NCI-H1930 (cell line): ENCODE measurements around the gene ZXDA.
"Not testable (repeated sequence)": the region's sequence is repeated elsewhere in the genome, so short reads cannot be mapped to it uniquely, and the experiment has no call there.

Experiments
- DNase-seq, 2 experiments: peaks; one replicate each; lab custom pipeline; 2025; lab: John Stamatoyannopoulos, UW

The ZXDA gene, protein sequence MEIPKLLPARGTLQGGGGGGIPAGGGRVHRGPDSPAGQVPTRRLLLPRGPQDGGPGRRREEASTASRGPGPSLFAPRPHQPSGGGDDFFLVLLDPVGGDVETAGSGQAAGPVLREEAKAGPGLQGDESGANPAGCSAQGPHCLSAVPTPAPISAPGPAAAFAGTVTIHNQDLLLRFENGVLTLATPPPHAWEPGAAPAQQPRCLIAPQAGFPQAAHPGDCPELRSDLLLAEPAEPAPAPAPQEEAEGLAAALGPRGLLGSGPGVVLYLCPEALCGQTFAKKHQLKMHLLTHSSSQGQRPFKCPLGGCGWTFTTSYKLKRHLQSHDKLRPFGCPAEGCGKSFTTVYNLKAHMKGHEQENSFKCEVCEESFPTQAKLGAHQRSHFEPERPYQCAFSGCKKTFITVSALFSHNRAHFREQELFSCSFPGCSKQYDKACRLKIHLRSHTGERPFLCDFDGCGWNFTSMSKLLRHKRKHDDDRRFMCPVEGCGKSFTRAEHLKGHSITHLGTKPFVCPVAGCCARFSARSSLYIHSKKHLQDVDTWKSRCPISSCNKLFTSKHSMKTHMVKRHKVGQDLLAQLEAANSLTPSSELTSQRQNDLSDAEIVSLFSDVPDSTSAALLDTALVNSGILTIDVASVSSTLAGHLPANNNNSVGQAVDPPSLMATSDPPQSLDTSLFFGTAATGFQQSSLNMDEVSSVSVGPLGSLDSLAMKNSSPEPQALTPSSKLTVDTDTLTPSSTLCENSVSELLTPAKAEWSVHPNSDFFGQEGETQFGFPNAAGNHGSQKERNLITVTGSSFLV

DNA sequence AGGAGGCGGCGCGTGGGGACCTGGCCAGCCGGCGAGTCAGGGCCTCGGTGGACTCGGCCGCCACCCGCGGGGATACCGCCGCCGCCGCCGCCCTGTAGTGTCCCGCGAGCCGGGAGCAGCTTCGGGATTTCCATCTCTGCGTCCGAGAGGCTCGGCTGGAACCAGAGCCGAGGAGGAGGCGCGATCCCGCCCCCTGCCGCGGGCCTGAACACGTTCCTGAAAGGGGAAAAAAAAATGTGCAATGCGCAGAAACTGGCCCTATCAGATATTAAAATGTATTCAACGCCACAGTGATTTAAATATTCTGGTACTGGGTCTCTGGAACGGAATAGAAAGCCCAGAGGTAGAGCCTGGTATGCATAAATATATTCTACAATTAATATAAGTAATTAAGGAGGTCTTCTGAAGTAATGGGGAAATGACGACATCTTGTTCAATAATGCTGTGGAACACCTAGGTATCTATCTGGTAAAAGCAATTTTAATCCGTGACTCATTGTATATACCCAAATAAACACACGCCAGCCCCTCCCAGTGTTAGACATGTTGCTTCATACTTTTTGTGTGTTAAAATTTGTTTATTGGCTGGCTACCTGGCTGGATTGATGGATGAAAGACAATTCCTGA, at the start of gene ZXDA:
ZXDA (minus strand) TSS at position 172 of the 626 bp plus-strand sequence; CDS start at position 134, 38 bp downstream.
- DNase-seq, result not testable (repeated sequence)

DNA sequence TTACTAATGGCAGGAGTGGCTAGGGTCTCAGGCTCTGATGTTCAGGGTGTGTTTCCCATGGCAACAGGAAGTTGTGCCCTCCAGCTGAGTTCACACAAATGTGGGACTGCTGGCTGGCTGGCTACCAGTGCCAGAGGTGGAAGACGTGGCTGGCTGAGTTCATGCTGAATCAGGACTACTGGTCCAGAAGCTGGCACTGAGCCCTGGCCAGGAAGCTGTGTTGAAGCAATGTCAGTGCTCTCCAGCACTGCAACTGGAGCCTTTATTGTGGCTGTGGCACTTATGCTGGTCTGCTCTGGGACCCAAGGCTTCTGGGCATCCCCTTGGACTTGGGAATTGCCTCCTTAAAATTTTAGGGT, 42.0 kb upstream of the ZXDA start:
- no peak for DNase-seq

DNA sequence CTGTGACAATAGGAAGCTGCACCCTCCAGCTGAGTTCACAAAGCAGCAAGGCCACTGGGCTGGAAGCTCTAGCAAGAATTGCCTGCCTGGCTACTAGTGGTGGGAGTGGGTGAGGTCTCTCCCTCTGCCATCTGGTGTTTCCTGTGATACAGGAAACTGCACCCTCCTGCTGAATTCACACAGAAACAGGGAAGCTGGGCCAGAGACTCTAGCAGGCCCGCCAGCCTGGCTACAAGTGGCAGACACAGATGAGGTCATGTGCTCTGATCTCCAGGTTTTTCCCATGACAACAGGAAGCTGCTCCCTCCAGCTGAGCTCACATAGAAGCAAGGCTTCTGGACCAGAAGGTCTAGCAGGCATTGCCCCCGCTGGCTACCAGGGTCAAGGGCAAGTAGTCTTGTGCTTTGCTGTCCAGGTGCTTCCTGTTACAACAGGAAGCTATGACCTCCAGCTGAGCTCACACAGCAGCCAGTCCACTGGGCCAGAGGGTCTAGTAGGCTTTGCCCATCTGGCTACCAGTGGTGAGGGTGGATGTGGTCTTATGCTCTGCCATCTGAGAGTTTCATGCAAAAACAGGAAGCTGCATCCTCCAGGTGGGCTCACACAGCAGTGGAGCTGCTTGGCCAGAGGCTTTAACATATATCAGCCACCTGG, 41.5 kb upstream of the ZXDA start:
- DNase-seq, result no peak

DNA sequence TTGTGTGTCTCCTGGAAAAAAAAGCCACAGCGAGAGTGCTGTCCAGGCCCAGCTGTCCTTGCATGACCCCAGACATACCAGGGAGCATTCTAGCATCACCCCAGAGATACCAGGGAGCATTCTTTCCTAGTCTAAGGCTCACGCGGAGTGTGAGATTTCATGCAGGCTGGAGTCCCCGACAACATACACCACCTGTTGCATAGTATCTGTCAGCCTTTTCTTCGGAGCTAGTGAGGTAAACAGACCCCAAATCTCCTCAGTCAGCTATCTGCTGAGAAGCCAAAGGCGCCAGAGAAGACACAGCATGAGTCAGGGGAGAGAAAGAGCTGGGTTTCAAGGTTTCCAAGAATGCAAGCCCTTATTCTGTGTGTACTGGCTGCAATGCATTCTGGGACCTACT, 23.1 kb upstream of the ZXDA start:
- DNase-seq, result no peak

DNA sequence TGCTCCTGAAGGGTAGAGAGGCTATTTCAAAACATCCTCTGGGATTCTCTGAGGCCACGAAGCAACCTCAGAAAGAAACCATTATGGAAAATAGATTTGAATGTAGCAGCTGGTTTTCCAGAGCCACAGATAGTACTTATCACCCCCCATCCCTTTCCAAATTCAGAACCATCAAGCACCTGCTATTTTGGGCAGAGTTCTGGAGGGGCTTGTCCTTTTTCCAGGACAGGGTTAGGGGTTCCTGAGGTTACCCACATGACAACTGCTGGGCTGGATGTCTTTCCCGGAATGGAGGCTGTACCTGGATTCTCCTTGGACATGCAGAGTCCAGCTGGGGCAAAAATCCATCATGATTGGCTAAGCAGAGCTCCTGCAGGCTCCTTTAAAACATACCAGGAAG, 22.0 kb upstream of the ZXDA start:
- DNase-seq, result no peak

DNA sequence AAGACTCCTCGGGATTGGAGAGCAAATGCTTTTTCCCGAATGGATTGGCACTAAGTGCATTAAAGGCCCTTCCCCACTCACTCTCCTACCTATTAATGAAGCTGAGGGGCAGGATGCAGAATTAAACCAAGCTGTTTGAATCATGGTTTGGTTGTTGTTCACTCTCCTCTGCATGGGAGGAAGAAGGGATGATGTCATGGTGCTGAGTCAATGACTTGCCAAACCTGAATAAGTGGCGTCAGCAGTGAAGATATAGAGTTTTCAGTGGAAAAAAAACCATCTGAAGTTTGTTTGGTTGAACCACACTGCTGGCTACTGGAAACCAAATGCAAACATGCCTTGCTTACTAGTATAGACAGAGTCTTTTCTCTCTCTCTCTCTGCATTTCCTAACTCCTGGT, 19.8 kb upstream of the ZXDA start:
- no peak for DNase-seq

DNA sequence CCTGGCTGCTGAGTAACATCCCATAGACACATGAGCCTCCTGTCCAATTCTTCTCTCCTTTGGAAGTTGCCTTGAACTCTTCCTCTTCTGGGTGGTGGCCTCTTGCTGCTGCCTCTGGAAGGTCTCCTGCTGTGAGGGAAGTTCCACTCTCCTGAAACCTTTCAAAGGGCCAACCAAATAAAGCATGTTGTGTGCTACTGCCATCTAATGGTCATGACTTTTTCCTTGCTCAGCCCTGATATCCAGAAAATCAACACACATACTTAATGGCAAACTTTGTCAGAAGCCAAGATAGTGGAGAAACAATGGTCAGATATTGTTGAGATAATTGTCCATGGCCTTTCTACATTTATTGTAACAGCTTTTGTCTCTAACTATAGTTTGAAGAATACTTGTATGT, 19.1 kb upstream of the ZXDA start:
- no peak for DNase-seq

DNA sequence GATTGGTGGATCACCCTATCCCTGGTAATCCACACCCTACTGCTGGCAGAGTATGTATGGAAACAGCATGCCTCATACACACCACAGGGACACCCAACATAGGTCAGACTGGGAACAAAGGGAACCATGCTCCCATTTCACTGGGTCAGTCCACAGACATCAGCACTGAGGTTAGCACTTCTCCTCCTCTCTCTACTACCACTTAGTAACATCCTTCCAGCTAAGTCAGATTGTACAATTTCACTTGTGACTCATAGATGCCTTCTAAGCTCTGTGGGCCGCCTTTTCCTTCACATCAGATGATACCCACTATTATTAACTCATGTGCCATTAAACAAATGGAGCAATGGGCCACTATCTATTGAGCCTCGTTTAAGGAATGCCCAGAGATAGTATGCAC, 15.5 kb upstream of the ZXDA start:
- DNase-seq, result no peak

DNA sequence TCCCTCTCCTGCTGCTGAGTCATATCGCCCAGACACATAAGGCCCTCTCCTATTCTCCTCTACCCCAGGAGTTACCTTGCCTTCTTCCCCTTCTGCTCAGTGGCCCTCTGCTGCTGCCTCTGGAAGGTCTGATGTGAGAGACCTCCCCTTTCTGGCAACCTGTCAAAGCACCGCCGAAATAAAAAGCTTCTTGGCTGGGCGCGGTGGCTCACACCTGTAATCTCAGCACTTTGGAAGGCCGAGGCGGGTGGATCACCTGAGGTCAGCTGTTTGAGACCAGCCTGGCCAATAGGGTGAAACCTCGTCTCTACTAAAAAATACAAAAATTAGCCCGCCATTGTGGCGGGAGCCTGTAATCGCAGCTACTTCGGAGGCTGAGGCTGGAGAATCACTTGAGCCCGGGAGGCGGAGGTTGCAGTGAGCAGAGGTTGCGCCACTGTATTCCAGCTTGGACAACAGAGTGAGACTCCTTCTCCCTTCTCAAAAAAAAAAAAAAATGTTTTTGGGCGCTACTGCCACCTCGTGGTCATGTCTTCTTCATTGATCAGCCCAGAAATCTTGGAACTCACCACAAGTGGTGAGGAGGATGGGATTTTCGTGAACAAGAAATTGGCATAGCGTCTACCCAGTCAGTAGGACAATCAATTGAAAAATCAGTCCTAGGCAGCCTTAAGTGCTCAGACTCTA, 8.6 kb upstream of the ZXDA start:
- DNase-seq, result no peak

DNA sequence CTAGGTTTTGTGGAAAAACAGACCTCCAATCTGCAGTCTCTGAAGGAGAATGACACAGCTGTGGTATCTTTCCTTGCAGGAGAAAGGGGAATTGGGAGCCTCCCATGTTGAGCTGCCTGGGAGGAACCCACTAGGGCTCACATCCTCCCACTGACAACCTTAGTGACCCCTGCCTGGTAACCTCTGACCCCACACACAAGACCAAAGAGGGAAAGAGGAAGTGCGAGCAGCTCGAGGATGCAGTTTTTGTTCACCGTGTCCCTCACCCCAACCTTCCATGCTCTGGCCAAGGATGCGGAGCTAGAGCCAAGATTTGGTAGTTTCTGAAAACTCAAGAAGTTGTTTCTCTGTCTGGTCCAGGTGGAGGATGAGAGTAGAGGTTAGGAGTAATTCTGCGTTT, 5.4 kb upstream of the ZXDA start:
- DNase-seq, result no peak

DNA sequence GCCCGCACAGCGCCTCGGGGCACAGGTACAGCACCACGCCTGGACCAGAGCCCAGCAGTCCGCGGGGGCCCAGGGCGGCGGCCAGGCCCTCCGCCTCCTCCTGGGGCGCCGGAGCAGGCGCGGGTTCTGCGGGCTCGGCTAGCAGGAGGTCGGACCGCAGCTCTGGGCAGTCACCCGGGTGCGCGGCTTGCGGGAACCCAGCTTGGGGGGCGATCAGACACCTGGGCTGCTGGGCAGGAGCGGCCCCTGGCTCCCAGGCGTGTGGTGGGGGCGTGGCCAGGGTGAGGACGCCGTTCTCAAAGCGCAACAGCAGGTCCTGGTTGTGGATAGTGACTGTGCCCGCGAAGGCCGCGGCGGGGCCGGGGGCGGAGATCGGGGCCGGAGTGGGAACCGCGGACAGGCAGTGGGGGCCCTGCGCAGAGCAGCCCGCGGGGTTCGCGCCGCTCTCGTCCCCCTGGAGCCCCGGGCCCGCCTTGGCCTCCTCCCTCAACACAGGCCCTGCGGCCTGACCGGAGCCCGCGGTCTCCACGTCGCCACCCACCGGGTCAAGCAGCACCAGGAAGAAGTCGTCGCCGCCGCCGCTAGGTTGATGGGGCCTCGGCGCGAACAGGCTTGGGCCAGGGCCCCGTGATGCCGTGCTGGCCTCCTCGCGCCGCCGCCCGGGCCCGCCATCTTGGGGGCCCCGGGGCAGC, 517 bp downstream of the ZXDA start:
- not testable (repeated sequence) for DNase-seq

DNA sequence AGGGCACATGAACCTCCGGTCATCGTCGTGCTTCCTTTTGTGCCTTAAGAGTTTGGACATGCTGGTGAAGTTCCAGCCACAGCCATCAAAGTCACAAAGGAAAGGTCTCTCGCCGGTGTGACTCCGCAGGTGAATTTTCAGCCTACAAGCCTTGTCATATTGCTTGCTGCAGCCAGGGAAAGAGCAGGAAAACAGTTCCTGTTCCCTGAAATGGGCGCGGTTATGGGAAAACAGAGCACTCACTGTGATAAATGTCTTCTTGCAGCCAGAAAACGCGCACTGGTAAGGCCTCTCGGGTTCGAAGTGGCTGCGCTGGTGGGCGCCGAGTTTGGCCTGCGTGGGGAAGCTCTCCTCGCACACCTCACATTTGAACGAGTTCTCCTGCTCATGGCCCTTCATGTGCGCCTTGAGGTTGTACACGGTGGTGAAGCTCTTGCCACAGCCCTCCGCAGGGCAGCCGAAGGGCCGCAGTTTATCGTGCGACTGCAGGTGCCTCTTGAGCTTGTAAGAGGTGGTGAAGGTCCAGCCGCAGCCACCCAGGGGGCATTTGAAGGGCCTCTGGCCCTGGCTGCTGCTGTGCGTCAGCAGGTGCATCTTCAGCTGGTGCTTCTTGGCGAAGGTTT, 1.2 kb downstream of the ZXDA start:
- DNase-seq, result not testable (repeated sequence)

DNA sequence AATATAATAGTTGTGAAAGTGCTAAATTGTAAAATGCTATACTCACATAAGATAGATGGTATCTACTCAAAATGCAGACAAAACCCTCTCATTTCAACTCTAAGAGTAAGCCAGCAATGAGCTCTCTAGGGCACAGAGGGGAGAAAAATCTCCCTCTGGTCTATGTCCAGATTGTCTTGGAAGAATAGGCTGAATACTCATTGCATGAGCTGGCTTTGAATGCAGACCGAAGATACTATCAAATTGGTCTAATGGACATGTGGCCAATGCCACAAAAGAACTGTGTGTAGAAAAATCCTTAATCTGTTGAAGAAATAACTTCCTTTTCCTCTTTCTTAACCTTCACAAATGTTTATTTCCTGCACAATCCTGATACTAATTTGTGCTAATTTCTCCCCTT, 3.5 kb downstream of the ZXDA start:
- DNase-seq, result no peak

DNA sequence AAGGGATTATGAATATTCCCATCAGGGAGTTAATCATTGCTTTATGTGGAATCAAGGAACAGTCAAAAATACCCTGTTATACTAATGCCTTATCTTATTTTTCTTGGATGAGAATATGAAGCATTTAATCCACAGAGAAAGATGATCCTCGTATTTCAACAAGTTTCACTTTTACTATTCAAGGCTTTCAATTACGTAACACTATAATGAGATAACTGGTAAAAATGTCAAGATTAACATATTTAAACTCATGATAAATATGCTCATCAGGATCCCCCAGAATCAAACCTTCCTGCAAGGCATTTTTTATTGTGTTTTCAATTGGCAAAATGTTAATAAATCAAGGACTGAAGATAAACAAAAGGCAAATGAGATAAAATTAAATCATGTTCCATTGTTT, 5.1 kb downstream of the ZXDA start:
- no peak for DNase-seq

DNA sequence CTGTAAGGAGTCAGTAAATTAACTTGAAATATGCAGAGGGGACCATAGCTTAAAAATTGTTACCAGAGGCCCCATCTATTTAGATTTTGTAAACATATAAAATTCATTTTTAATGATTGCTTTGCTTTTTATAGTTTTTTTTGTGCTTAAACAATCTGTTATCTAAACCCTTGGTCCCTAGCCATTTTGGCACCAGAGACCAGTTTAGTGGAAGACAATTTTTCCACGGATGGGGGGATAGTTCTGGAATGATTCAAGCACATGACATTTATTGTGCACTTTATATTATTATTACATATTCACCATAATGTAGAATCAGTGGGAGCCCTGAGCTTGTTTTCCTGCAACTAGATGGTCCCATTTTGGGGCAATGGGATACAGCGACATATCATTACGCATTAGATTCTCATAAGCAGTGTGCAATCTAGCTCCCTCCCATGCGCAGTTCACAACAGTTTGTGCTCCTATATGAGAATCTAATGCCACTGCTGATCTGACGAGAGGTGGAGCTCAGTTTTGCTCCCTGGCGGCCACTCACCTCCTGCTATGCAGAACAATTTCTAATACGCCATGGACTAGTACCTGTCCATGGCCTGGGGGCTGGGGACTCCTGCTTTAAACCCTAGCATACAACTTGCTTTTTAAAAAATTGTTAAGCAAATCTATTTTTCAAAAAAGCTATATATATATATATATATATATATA, 5.9 kb downstream of the ZXDA start:
- no peak for DNase-seq

DNA sequence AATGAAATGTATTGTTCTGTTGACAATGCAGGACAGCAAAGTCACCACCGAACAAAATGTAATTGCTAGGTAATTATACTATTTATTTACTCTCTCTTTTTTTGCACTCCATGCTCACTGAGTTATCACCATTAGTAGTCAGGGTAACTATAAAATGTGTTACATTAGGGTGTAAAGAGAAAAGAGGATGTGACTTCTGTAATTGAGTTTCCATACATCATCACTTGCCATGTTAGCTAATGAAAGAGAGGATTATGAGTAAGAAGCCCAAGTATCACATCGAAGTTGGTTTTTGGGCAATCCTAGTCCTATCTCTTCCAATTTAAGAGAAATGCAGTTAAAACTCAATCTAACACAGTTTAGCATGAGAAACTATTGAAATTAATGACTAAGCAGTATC, 7.6 kb downstream of the ZXDA start:
- peak; percentile 6 to 7 for DNase-seq

DNA sequence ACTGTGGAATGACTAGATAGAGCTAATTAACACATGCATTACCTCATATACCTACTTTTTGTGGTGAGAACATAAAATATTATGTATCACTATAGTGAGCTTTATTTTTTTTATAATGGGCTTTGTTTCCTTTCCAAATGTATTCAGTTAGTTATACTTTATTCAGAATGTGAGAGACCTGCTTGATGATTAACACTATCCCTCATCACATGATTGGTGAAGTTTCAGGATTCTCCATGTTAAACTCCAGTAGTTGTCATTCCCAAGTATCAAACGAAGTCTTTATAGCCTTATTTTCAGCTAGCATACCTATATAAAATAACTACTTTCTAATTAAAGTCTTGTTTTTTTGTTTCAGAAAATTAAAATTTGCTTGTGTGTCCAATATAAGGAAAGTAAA, 8.8 kb downstream of the ZXDA start:
- no peak for DNase-seq

DNA sequence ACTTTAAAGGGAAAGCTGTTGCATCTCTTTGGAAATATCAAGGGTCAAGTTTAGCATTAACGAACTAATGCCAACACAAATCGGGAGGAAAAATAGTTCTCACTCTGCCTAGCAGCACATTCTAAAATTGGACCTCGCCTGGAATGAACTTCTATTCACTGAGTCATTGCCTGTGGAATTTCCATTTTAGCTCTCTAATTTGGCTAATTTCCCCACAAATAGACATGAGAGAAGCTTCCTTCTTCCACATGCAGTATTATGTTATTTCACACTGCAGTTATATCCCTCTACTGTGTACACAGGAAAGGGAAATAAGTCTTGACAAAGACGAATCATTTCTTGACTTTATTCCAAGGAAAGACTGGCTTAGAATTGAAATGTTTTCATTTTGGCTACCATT, 9.3 kb downstream of the ZXDA start:
- no peak for DNase-seq

DNA sequence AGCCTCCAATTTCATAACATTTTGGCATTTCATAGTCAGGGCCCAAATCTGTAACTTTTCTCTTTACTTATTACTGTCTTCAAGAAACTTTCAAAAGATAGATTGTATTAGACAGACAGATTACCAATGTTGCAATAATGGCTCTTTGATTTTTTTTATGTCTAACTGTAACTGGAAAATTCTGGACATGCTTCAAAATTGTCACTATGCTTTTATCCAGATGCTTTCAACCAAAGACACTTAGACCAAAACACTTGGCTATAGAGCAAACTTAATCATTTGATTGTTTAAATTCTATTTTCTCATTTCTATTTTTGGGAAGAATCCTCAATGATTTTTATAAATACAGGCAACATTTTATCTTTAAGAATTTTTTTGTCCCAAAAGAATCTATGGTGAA, 10.4 kb downstream of the ZXDA start:
- DNase-seq, result no peak

DNA sequence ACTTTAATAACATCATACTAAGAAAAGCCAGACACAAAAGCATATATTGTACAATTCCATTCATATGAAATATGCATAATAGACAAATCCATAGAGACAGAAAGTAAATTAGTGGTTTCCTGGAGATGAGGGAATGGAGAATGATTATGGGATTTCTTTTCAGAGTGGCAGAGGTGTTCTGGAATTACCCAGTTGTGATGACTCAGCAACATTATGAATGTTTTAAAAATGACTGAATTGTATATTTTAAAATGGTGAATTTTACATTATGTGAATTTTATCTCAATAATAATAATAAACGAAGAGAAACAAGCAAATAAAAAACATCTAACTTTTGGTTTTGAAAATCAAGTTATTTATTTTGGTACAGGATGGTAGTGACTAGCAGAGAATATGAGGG, 11.2 kb downstream of the ZXDA start:
- no peak for DNase-seq
